ENCODE measurements around the gene ATF6. TPM values are rescaled to one million over a fixed set of nuclear protein-coding genes. Genes with fewer than 3 reads are reported as not detected.

The ATF6 gene
- total and polyA plus RNA-seq, 2 donors (not counting 1 experiment from before 2014, with no cell fraction given), result 25.3 to 27.4 TPM

DNA sequence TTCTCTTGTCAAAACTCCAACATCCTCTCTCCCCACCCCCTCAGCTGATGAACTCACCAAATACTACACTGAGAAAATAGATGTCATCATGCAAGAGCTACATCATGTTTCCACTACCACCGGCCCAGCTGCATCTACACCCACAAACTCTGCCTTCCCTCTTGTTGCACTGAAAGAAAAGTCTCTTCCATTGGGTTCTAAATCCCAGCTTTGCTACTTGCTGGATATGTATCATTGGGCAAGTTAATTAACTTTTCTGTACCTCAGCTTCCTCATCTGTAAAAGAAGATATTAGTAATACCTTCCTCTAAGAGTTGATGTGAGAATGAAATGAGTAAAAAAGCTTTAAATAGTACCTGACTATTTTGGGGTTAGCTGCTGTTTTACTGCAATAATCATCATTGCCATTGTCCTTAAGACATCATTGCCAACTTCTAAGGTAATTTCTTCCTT, 149.0 kb downstream of the ATF6 start:
- TF ChIP-seq, protein P1, sequence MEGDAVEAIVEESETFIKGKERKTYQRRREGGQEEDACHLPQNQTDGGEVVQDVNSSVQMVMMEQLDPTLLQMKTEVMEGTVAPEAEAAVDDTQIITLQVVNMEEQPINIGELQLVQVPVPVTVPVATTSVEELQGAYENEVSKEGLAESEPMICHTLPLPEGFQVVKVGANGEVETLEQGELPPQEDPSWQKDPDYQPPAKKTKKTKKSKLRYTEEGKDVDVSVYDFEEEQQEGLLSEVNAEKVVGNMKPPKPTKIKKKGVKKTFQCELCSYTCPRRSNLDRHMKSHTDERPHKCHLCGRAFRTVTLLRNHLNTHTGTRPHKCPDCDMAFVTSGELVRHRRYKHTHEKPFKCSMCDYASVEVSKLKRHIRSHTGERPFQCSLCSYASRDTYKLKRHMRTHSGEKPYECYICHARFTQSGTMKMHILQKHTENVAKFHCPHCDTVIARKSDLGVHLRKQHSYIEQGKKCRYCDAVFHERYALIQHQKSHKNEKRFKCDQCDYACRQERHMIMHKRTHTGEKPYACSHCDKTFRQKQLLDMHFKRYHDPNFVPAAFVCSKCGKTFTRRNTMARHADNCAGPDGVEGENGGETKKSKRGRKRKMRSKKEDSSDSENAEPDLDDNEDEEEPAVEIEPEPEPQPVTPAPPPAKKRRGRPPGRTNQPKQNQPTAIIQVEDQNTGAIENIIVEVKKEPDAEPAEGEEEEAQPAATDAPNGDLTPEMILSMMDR (conservative IDR thresholded peaks at IDR 0.05 in 1 of 2, IDR thresholded peaks at IDR 0.05 in 1 of 2; ENCODE audit: low read depth in 1 of 2, low read length in 2 of 2), result no peak
- no peak for TF ChIP-seq EZH2 (IDR thresholded peaks at IDR 0.05; ENCODE audit: low read length, missing control alignments)
- H3K27ac ChIP-seq (ENCODE audit: insufficient read depth, low read length), result no peak overlapping the region
- no peak overlapping the region for H2AFZ ChIP-seq (ENCODE audit: low read length)
- H4K20me1 ChIP-seq (ENCODE audit: control insufficient read depth, extremely low read depth, insufficient read depth, low read length), result no peaks in the 10 kb centered on the region
- H3K36me3 ChIP-seq (ENCODE audit: control insufficient read depth, insufficient read depth, low read length), result no peaks in the 10 kb centered on the region
- H3K4me1 ChIP-seq (ENCODE audit: control insufficient read depth, extremely low read depth, insufficient read depth, low read length), result peaks cover 2% of the 10 kb centered on the region
- no peak overlapping the region for H3K4me2 ChIP-seq (ENCODE audit: extremely low read depth, insufficient read depth, low read length)
- no peak for DNase-seq (ENCODE audit: low read depth in 2 of 2)
- H3K79me2 ChIP-seq (ENCODE audit: control insufficient read depth, insufficient read depth, low read length), result no peaks in the 10 kb centered on the region
- H3K9me3 ChIP-seq (ENCODE audit: control insufficient read depth, insufficient read depth, low read depth, low read length), result no peaks in the 10 kb centered on the region
- H3K4me3 ChIP-seq (replicated peaks in 1 of 4; ENCODE audit: control extremely low read depth in 1 of 4, insufficient read depth in 1 of 4, low read depth in 3 of 4, low read length in 4 of 4), result no peak overlapping the region
- no peak overlapping the region for H3K9ac ChIP-seq (ENCODE audit: insufficient read depth, low read length)
- H3K27me3 ChIP-seq (ENCODE audit: control insufficient read depth, insufficient read depth, low read length), result no peaks in the 10 kb centered on the region

DNA sequence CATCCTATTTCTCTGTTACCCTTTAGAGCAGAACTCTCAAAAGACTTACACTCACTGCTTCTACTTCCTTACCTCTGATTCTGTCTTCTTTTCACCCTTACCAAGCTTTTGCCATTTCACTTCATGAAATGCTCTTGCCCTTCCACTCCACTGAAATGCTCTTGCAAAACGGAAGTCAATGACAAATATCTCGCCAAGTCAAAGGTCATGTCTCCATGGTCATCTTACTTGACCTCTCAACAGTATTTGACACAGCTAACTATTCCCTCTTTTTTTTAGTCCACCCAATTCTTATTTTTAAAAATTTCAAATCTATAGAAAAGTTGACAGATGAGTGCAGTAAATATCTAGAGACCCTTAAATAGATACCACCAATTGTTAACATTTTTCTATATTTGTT, 149.9 kb downstream of the ATF6 start:
- Histone ChIP-seq H3K9ac (ENCODE audit: insufficient read depth, low read length) (no peak overlapping the region), H3K36me3 (ENCODE audit: control insufficient read depth, insufficient read depth, low read length) (no peaks in the 10 kb centered on the region), H3K4me3 (replicated peaks in 1 of 4; ENCODE audit: control extremely low read depth in 1 of 4, insufficient read depth in 1 of 4, low read depth in 3 of 4, low read length in 4 of 4) (no peak overlapping the region), H3K4me2 (ENCODE audit: extremely low read depth, insufficient read depth, low read length) (no peak overlapping the region), H4K20me1 (ENCODE audit: control insufficient read depth, extremely low read depth, insufficient read depth, low read length) (no peaks in the 10 kb centered on the region), H3K9me3 (ENCODE audit: control insufficient read depth, insufficient read depth, low read depth, low read length) (no peaks in the 10 kb centered on the region), H2AFZ (ENCODE audit: low read length) (no peak overlapping the region), H3K79me2 (ENCODE audit: control insufficient read depth, insufficient read depth, low read length) (no peaks in the 10 kb centered on the region), H3K27ac (ENCODE audit: insufficient read depth, low read length) (no peak overlapping the region), H3K27me3 (ENCODE audit: control insufficient read depth, insufficient read depth, low read length) (no peaks in the 10 kb centered on the region), H3K4me1 (ENCODE audit: control insufficient read depth, extremely low read depth, insufficient read depth, low read length) (no peaks in the 10 kb centered on the region)
- no peak for DNase-seq (ENCODE audit: low read depth in 2 of 2)
- TF ChIP-seq, protein P1 (conservative IDR thresholded peaks at IDR 0.05 in 1 of 2, IDR thresholded peaks at IDR 0.05 in 1 of 2; ENCODE audit: low read depth in 1 of 2, low read length in 2 of 2), result no peak
- TF ChIP-seq EZH2 (IDR thresholded peaks at IDR 0.05; ENCODE audit: low read length, missing control alignments), result no peak

- H3K4me2 ChIP-seq (ENCODE audit: extremely low read depth, insufficient read depth, low read length), result no peak overlapping the region
- no peaks in the 10 kb centered on the region for H3K79me2 ChIP-seq (ENCODE audit: control insufficient read depth, insufficient read depth, low read length)
- peaks cover 5% of the 10 kb centered on the region for H3K4me1 ChIP-seq (ENCODE audit: control insufficient read depth, extremely low read depth, insufficient read depth, low read length)
- H3K9ac ChIP-seq (ENCODE audit: insufficient read depth, low read length), result no peak overlapping the region
- no peak overlapping the region for H3K27ac ChIP-seq (ENCODE audit: insufficient read depth, low read length)
- no peak overlapping the region for H3K4me3 ChIP-seq (replicated peaks in 1 of 4; ENCODE audit: control extremely low read depth in 1 of 4, insufficient read depth in 1 of 4, low read depth in 3 of 4, low read length in 4 of 4)
- no peaks in the 10 kb centered on the region for H4K20me1 ChIP-seq (ENCODE audit: control insufficient read depth, extremely low read depth, insufficient read depth, low read length)
- H3K36me3 ChIP-seq (ENCODE audit: control insufficient read depth, insufficient read depth, low read length), result no peaks in the 10 kb centered on the region
- DNase-seq (ENCODE audit: low read depth in 2 of 2), result no peak
- TF ChIP-seq, protein P1 (conservative IDR thresholded peaks at IDR 0.05 in 1 of 2, IDR thresholded peaks at IDR 0.05 in 1 of 2; ENCODE audit: low read depth in 1 of 2, low read length in 2 of 2), result no peak
- TF ChIP-seq EZH2 (IDR thresholded peaks at IDR 0.05; ENCODE audit: low read length, missing control alignments), result no peak
- H3K9me3 ChIP-seq (ENCODE audit: control insufficient read depth, insufficient read depth, low read depth, low read length), result no peaks in the 10 kb centered on the region
- no peaks in the 10 kb centered on the region for H3K27me3 ChIP-seq (ENCODE audit: control insufficient read depth, insufficient read depth, low read length)
- no peak overlapping the region for H2AFZ ChIP-seq (ENCODE audit: low read length)
Measured at GRCh38 chr1:161919229-161919628, 153.1 kb downstream of the ATF6 start.

Measured in fibroblast of lung (primary cell).